Gastrocnemius medialis (tissue), 4 donors: Measurements from ENCODE around the gene ZNF784. TPM values are rescaled to one million over a fixed set of nuclear protein-coding genes. Genes with fewer than 3 reads are reported as not detected.

Experiments used
- ATAC-seq, 2 donors: fragments of 150-250 bp; one replicate each; pipeline ENCODE4 v1.9.1; 2016
- DNase-seq, 2 donors: peaks; one replicate each; pipeline ENCODE4 v3.0.0-alpha.2; 2019
- H3K27ac ChIP-seq, 4 donors: fragments of 200-600 bp; sonication (generic); 1 replicate in 1 of 4; 2 replicates in 3 of 4; pipeline ENCODE4 v1.5.1; 2016 to 2018; ENCODE audit warnings: mild to moderate bottlenecking in 2 of 4, moderate library complexity in 1 of 4
- H3K27me3 ChIP-seq, 3 donors: fragments of 200-600 bp; sonication (generic) in 2 of 3; 1 replicate in 1 of 3; 2 replicates in 2 of 3; pipeline versions ENCODE4 v1.5.1 to v1.6.0; 2016 to 2019; ENCODE audit warnings: mild to moderate bottlenecking in 1 of 3, moderate library complexity in 1 of 3
- H3K36me3 ChIP-seq, 2 donors: fragments of 200-600 bp; sonication (generic) in 1 of 2; one replicate each; pipeline ENCODE4 v1.5.1; 2017 to 2018
- H3K4me1 ChIP-seq, 2 donors: fragments of 200-600 bp; sonication (generic) in 1 of 2; one replicate each; pipeline ENCODE4 v1.5.1; 2016 to 2017; ENCODE audit warnings: mild to moderate bottlenecking in 2 of 2
- H3K4me3 ChIP-seq, 4 donors: fragments of 200-600 bp; sonication (generic) in 3 of 4; 1 replicate in 1 of 4; 2 replicates in 3 of 4; pipeline ENCODE4 v1.5.1; 2016 to 2019; ENCODE audit warnings: mild to moderate bottlenecking in 2 of 4
- H3K9me3 ChIP-seq, 3 donors: fragments of 200-600 bp; sonication (generic) in 2 of 3; 1 replicate in 1 of 3; 2 replicates in 2 of 3; pipeline ENCODE4 v1.5.1; 2016 to 2019
- POLR2A ChIP-seq, 2 donors: fragments of 450-650 bp; IDR thresholded peaks; one replicate each; pipeline ENCODE4 v1.6.1; 2017; ENCODE audit warnings: antibody characterized with exemption in 2 of 2, mild to moderate bottlenecking in 2 of 2, moderate library complexity in 2 of 2
- in situ Hi-C, 4 donors: fragments of 200-750 bp; cut with MboI; loops; one replicate each; pipeline versions ENCODE4 v1.15.0 to v1.8.0; 2017; ENCODE audit warnings: low sequenced_read_pairs in 4 of 4
- intact Hi-C: fragments of 100-400 bp; cut with DNase I; formaldehyde crosslinking; loops from one replicate; pipeline ENCODE4 v1.15.1; 2023; ENCODE audit warnings: low total_unique reads
- total RNA-seq, 4 donors: library from RNA; depleted of rRNA; stranded (reverse); fragments of >200 nt; gene quantifications; one replicate each; pipeline versions ENCODE4 v1.1.0 to v1.2.3, GENCODE V29; 2016
- TF ChIP-seq, protein P1 (sequence below), 5 experiments: fragments of 450-650 bp in 3 of 5; fragments of 200-600 bp in 2 of 5; sonication (generic) in 2 of 5; IDR thresholded peaks in 4 of 5; conservative IDR thresholded peaks in 1 of 5; 1 replicate in 4 of 5; 2 replicates in 1 of 5; pipeline ENCODE4 v1.5.1; 2016 to 2019; ENCODE audit warnings: antibody characterized with exemption in 5 of 5, mild to moderate bottlenecking in 3 of 5, moderate library complexity in 3 of 5

The ZNF784 gene
- total RNA-seq, 4 donors from 2014 or later, result 6.0 to 10.0 (median 8.2) TPM

DNA sequence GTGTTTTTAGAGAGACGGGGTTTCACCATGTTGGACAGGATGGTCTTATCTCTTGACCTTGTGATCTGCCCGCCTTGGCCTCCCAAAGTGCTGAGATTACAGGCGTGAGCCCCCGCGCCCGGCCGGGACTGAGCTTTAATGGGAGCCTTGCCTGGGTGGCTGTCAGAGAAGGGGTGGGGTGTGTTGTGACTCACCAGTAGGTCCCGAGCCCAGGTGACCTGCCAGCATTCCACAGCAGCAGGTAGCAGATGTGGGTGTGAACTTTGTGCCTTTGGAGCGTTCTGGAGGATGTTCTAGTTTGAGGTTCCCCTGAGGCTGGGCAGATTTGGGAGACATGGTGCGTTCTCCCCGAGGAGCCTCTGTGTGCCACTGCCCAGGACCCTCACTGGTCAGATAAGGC lies 43.6 kb upstream of the ZNF784 start:
- ATAC-seq (no peak), DNase-seq (no peak)
- no peak for TF ChIP-seq POLR2A (IDR thresholded peaks at IDR 0.05)
- TF ChIP-seq, protein P1, sequence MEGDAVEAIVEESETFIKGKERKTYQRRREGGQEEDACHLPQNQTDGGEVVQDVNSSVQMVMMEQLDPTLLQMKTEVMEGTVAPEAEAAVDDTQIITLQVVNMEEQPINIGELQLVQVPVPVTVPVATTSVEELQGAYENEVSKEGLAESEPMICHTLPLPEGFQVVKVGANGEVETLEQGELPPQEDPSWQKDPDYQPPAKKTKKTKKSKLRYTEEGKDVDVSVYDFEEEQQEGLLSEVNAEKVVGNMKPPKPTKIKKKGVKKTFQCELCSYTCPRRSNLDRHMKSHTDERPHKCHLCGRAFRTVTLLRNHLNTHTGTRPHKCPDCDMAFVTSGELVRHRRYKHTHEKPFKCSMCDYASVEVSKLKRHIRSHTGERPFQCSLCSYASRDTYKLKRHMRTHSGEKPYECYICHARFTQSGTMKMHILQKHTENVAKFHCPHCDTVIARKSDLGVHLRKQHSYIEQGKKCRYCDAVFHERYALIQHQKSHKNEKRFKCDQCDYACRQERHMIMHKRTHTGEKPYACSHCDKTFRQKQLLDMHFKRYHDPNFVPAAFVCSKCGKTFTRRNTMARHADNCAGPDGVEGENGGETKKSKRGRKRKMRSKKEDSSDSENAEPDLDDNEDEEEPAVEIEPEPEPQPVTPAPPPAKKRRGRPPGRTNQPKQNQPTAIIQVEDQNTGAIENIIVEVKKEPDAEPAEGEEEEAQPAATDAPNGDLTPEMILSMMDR (IDR thresholded peaks at IDR 0.05 in 4 of 5, conservative IDR thresholded peaks at IDR 0.05 in 1 of 5), result no peak
- H3K36me3 ChIP-seq, result peaks cover 0 to 73% of the 10 kb centered on the region in 2 donors
- no peaks in the 10 kb centered on the region for H3K4me1 ChIP-seq
- H3K9me3 ChIP-seq, result no peaks in the 10 kb centered on the region
- no peak overlapping the region for H3K27ac ChIP-seq
- in situ Hi-C loops (loop anchor here in 1 of 4 donors (10.0 kb wide), 1 partner anchor 293 kb away; the partner anchor contains the start of genes IL11 and TMEM190), intact Hi-C loops (no loop called here)
- no peak overlapping the region for H3K4me3 ChIP-seq
- no peaks in the 10 kb centered on the region for H3K27me3 ChIP-seq

- no peaks in the 10 kb centered on the region for H3K4me1 ChIP-seq
- ATAC-seq (no peak), DNase-seq (no peak)
- in situ Hi-C loops (loop anchor here in 1 of 4 donors (10.0 kb wide), 1 partner anchor 293 kb away; the partner anchor contains the start of genes IL11 and TMEM190), intact Hi-C loops (no loop called here)
- no peak overlapping the region for H3K4me3 ChIP-seq
- H3K36me3 ChIP-seq, result peaks cover 0 to 78% of the 10 kb centered on the region in 2 donors
- H3K27ac ChIP-seq, result no peak overlapping the region
- H3K27me3 ChIP-seq, result no peaks in the 10 kb centered on the region
- H3K9me3 ChIP-seq, result no peaks in the 10 kb centered on the region
- TF ChIP-seq POLR2A (IDR thresholded peaks at IDR 0.05), result no peak
- TF ChIP-seq, protein P1 (IDR thresholded peaks at IDR 0.05 in 4 of 5, conservative IDR thresholded peaks at IDR 0.05 in 1 of 5), result no peak
These were observed 43.1 kb upstream of the ZNF784 start for GRCh38 chr19:55667511-55667910.

DNA sequence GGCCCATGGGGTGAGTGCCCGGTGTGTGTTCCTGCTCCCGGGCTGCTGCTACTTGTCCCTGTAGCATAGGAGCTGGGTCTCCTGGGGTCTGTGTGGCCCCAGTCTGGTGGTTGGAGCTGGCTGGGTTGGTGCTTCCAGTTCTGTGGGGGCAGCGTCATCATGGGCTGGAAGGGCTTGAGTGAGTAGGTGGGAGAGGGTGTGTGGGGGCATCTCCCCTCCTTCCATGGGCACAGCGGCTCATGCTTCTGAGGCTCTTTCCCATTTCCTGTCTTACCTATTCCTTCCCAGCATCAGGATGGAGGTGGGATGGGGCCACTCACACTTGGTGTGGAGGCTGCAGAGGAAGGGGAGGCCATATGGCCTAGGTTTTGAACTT lies 42.6 kb upstream of the ZNF784 start:
- no peak overlapping the region for H3K27ac ChIP-seq
- in situ Hi-C loops, result loop anchor here in 1 of 4 donors (10.0 kb wide), 1 partner anchor 292 kb away; the partner anchor contains the start of genes IL11 and TMEM190
- no peak for ATAC-seq
- H3K4me1 ChIP-seq, result no peaks in the 10 kb centered on the region
- H3K9me3 ChIP-seq, result no peaks in the 10 kb centered on the region
- DNase-seq, result no peak
- TF ChIP-seq, protein P1 (IDR thresholded peaks at IDR 0.05 in 4 of 5, conservative IDR thresholded peaks at IDR 0.05 in 1 of 5), result no peak
- TF ChIP-seq POLR2A (IDR thresholded peaks at IDR 0.05), result no peak
- H3K36me3 ChIP-seq, result peaks cover 0 to 83% of the 10 kb centered on the region in 2 donors
- no peaks in the 10 kb centered on the region for H3K27me3 ChIP-seq
- intact Hi-C loops, result no loop called here
- no peak overlapping the region for H3K4me3 ChIP-seq

DNA sequence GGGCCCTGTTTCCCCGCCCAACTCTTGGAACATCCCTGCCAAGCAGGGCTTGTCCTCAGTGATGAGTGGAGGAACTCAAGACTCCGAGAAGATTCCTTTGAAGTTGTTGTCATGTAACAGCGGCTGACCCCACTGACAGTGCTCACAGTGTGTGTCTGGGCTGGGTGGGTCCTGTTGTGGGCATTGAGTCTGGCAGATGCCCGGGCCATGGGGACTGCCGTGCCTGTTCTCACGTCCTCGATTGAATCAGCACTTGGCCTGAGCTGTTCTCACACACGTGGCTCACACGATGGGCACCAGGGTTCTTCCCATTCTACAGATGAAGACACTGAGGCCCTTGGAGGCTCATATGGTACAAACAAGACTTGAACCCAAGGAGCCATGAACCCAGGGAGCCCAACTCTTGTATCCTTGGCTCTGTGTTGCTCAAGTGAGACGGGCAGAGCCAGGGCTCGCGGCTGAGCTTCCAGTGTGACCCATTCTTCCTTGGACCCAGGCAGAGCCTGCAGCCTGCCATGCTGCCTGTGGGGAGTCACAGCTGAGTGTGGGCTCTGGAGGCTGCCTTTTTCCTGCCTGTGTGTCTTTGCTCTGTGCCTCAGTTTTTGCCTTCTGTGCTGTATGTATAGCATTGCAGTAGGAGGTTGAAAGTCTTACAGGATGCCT lies 42.1 kb upstream of the ZNF784 start:
- TF ChIP-seq, protein P1 (IDR thresholded peaks at IDR 0.05 in 4 of 5, conservative IDR thresholded peaks at IDR 0.05 in 1 of 5), result no peak
- TF ChIP-seq POLR2A (IDR thresholded peaks at IDR 0.05), result no peak
- no peak overlapping the region for H3K4me3 ChIP-seq
- no peaks in the 10 kb centered on the region for H3K27me3 ChIP-seq
- H3K36me3 ChIP-seq, result peaks cover 0 to 88% of the 10 kb centered on the region in 2 donors
- H3K4me1 ChIP-seq, result no peaks in the 10 kb centered on the region
- H3K27ac ChIP-seq, result no peak overlapping the region
- ATAC-seq (no peak), DNase-seq (no peak)
- H3K9me3 ChIP-seq, result no peaks in the 10 kb centered on the region
- intact Hi-C loops (no loop called here), in situ Hi-C loops (loop anchor here in 1 of 4 donors (10.0 kb wide), 1 partner anchor 292 kb away; the partner anchor contains the start of genes IL11 and TMEM190)
